ENCODE results near the gene STIM2.

- TF ChIP-seq CTCF (IDR thresholded peaks at IDR 0.05 in 8 of 11, conservative IDR thresholded peaks at IDR 0.05 in 3 of 11) (no peak), POLR2A (IDR thresholded peaks at IDR 0.05) (no peak)
Observed at GRCh38 chr4:26851129-26851528, 9.5 kb upstream of the STIM2 start.

Measured in spleen (tissue), 7 donors.